ENCODE measurements around the gene CLDND2.

DNA sequence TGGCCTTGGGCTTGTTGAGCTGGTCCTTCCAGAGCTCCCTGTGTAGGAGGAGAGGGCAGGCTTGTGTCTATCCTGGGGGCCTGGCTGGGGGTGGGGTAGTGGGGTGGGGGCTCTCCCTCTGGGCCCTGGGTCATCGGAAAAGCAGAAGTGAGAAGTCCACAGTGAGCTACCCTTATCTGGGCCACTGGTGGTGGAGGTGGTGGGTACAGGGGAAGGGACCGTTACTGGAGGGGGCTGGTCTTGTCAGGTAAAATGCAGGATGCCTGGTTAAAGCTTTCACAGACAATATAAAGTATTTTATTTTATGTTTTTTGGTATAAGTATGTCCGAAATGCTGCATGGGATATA is 49.0 kb upstream of the CLDND2 start:
- TF ChIP-seq, protein P1, sequence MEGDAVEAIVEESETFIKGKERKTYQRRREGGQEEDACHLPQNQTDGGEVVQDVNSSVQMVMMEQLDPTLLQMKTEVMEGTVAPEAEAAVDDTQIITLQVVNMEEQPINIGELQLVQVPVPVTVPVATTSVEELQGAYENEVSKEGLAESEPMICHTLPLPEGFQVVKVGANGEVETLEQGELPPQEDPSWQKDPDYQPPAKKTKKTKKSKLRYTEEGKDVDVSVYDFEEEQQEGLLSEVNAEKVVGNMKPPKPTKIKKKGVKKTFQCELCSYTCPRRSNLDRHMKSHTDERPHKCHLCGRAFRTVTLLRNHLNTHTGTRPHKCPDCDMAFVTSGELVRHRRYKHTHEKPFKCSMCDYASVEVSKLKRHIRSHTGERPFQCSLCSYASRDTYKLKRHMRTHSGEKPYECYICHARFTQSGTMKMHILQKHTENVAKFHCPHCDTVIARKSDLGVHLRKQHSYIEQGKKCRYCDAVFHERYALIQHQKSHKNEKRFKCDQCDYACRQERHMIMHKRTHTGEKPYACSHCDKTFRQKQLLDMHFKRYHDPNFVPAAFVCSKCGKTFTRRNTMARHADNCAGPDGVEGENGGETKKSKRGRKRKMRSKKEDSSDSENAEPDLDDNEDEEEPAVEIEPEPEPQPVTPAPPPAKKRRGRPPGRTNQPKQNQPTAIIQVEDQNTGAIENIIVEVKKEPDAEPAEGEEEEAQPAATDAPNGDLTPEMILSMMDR (IDR thresholded peaks at IDR 0.05 in 8 of 11, conservative IDR thresholded peaks at IDR 0.05 in 3 of 11): no peak
- no peak for TF ChIP-seq POLR2A (IDR thresholded peaks at IDR 0.05)

Data from spleen (tissue), 7 donors.